GM10248 (cell line): ENCODE data around the gene CHMP4B.
A peak's percentile ranks its signal among the peaks of the same experiment; 100 is the strongest.

Experiments used
- CTCF ChIA-PET: fragments of 300-600 bp; sonication (Branson Sonifier 250); formaldehyde crosslinking; extraction: SDS; loops from one replicate; lab custom pipeline; 2021; ENCODE audit warnings: antibody characterized with exemption; lab: Yijun Ruan, JAX
- POLR2A ChIA-PET: fragments of 350-650 bp; sonication (Branson Sonifier 250); formaldehyde crosslinking; extraction: SDS; loops from one replicate; lab custom pipeline; 2020; ENCODE audit warnings: antibody characterized with exemption; lab: Yijun Ruan, JAX
- DNase-seq: peaks from one replicate; pipeline ENCODE4 v3.0.0; 2012; ENCODE audit errors: extremely low spot score
- CTCF ChIP-seq: IDR thresholded peaks from 2 replicates; pipeline ENCODE4 v1.5.1; 2012; ENCODE audit warnings: mild to moderate bottlenecking, low read depth; ENCODE audit errors: extremely low read depth, missing control alignments, control extremely low read depth

The CHMP4B gene

GRCh38 chr20:33881989-33882388 lies 70.8 kb downstream of the CHMP4B start:
- DNase-seq = no peak
- ChIA-PET POLR2A (no interaction called here), CTCF (interaction anchor here (1.6 to 1.9 kb wide), 3 partner anchors 16 to 31 kb away, joined by 4 to 7 read pairs (median 5); no protein-coding TSS in a partner anchor)
- no peak for TF ChIP-seq CTCF

DNA sequence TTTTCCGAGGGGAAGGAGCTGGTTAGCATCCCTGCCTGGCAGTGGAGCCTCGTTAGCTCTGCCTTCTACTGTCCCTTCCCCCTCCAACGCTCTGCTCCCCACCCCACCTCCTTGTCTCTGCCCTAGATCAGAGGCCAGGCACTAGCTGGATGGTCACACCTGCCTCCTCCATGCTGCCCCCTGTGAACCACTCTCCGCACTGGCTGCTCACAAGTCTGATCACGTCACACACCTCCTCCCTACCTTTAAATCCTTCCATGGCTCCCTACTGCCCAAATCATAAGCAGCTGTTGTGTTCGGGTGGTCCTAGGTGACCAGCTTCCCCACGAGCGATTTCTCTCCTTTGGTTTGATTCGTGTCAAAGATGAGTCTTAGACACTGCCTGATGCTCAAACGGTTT lies 71.3 kb downstream of the CHMP4B start:
- CTCF ChIA-PET = interaction anchor here (0.6 to 2.0 kb wide), 7 partner anchors 8 to 32 kb away, joined by 3 to 7 read pairs (median 4); no protein-coding TSS in a partner anchor
- TF ChIP-seq CTCF = no peak
- POLR2A ChIA-PET = interaction anchor here (1.0 kb wide), 1 partner anchor 111 kb away, joined by 4 read pairs; no protein-coding TSS in a partner anchor
- DNase-seq = no peak

DNA sequence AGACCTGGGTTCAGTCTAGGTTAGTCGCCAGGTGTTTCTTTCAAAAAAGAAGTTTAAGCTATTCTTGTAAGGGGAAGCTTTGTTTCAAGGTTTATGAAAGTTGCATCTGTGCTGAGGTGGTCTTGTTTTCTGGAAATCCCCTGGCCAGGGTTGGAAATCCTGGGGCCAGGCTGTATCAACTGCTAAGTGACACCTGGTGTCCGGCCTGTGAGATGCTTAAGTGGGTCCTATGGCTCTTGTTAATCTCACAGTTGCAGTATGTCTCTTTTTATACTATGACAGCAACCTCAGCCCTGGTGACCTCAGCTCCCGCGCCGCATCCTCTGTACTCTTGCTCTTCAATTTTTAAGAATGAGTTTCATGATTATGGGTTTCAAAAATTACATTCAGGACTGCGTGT lies 72.0 kb downstream of the CHMP4B start:
- ChIA-PET CTCF (interaction anchor here (0.6 to 2.0 kb wide), 8 partner anchors 8 to 32 kb away, joined by 3 to 7 read pairs (median 4); no protein-coding TSS in a partner anchor), POLR2A (interaction anchor here (1.0 kb wide), 1 partner anchor 110 kb away, joined by 4 read pairs; no protein-coding TSS in a partner anchor)
- peak; percentile 72 for DNase-seq
- peak; percentile 5 for TF ChIP-seq CTCF

GRCh38 chr20:33884633-33885032 lies 73.5 kb downstream of the CHMP4B start:
- POLR2A ChIA-PET = no interaction called here
- no peak for DNase-seq
- TF ChIP-seq CTCF = no peak
- CTCF ChIA-PET = interaction anchor here (1.1 to 2.0 kb wide), 4 partner anchors 9 to 186 kb away, joined by 3 to 4 read pairs (median 3); no protein-coding TSS in a partner anchor

- CTCF ChIA-PET = interaction anchor here (2.2 kb wide), 1 partner anchor 8 kb away, joined by 6 read pairs; no protein-coding TSS in a partner anchor
- no peak for TF ChIP-seq CTCF
- POLR2A ChIA-PET = interaction anchor here (0.5 kb wide), 1 partner anchor 915 kb away, joined by 3 read pairs; no protein-coding TSS in a partner anchor
- no peak for DNase-seq
Measured at GRCh38 chr20:33889312-33889711, 78.2 kb downstream of the CHMP4B start.

GRCh38 chr20:33890557-33890956 lies 79.4 kb downstream of the CHMP4B start:
- TF ChIP-seq CTCF = no peak
- ChIA-PET POLR2A (no interaction called here), CTCF (no interaction called here)
- DNase-seq = no peak
